DMS 273 (cell line): Measurements from ENCODE around the gene DNAH7.

Source experiments
- DNase-seq: peaks from one replicate; lab custom pipeline; 2025; ENCODE audit not compliant: unreplicated experiment; lab: John Stamatoyannopoulos, UW

The DNAH7 gene

DNA sequence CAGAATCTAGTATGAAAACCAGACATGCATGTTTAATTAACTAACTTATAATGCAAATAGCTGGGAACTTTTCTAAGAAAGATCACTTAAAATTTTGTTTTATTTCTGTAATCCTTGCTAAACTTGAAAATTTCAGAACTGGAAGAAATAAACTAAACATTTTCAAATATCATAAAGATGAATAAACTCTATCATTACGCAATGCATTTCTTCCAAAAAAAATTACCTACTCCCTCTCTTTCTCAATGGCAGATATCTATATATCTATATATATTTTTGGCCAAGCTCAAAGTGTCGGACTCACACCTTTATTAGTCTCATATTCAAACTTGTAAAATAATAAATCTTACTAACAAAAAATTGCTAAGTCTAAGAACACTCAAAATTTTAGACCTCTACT lies 253.6 kb downstream of the DNAH7 start:
- no peak for DNase-seq

DNA sequence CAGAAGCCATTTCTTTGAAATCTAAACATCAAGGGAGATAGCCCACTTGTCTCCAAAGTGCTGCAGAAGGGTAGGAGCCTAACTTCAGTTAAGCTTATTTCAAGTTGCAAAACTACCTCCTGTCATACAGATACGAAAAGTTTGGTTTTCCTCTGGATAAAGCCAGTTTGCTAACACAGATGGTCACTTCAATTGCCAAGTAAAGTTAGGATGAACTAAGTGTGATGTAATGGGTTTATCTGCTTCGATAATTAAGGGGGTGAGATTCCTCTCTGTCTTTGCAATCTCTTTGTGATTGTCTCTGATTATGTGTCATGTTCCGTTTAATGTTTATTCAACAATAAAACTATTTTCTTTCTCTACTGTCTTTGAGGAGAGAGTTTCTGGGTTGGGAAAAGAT lies 255.2 kb downstream of the DNAH7 start:
- DNase-seq, result no peak

DNA sequence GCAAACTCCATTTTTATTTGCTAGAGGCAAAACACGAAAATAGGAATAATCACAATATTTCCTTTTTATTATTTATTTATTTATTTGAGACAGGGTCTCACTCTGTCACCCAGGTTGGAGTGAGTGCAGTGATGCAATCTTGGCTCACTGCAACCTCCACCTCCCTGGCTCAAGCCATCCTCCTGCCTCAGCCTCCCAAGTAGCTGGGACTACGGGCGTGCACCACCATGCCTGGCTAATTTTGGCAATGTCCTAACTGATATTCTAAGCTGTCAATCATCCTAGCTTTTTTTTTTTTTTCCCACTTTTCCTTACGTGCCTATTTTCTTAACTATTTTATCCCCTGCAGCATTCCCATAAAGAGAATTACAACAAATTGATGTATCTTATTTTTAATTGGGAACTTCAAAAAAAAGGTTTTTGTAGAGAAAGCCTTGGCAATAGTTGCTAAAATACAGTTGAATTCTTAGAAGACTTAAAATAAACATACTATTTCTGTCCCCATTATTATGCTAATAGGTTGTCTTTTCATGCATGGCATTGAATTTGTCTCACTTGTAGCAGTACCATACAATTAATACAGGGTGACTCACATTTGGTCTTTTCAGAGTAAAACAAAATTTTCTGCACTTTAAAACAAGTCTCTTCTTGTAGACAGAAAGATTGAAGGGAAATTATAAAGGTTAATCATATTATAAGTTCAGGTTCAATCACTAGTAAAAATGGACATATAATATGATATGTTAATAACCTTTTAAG lies 258.1 kb downstream of the DNAH7 start:
- DNase-seq, result no peak

DNA sequence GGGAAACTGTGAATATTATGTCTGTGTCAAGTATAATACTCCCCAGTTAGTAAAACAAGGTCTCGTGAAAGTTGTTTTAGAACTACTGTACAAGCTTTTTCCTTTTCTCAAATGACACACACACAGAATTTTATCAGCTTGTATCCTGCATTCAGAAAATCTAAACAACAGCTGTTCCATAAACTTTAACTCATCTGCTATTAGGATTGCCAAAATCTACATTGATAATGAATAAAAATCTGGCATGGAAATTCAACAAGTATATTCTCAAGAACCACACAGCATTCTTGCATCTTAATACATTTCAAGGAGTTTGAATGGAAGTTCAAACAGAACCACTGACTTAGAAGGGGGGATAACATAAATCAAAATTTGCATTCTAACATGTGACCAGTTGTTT lies 260.4 kb downstream of the DNAH7 start:
- DNase-seq, result no peak

DNA sequence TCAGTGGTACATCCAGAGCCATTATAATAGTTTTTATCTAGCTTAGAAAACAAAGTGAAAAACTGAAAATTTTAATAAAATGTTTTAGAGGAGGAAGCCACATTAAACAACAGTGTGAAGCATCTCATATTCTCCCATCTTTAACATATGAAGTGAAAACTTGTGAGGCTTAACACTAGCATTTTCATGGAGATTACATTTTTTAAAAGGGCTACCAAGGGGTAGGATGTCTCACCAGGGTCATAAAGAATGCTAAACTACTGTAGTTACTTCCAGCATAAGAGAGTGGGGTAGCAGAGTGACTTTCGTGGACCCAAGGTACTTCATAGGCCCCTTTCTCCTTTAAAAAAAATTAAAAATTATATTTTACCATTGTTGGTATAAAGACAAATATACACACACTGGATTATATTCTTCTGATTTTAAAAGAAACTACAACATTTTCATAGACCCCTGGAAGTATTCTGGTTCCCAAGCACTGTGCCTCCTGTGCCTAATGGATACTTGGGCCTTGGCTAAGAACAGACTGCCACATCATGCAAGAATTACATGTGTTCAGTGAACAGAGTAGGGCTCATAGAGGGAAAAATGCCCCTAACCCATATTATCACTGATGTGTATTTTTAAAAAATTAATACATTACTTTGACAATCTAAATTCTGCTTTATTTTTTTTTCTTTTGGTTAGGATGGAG lies 263.2 kb downstream of the DNAH7 start:
- no peak for DNase-seq

DNA sequence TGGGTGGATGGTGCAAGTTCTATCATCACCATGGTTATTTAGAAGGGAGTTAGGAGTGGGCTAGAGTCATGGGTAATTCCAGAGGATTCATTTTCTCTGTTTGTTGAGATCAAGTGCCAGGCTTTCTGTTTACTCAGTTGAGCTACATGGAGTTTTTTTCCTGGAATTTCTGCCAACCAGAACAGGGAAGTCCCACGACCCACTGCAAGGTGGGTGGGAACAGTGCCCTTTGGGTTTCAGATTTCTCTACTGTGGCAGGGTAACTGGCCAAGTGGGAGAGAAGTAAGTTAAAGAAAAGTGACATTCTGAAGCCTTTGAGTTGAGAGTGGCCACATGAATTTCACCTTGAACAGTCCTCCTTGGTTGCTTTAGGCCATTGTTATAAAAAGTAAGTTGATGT lies 272.8 kb downstream of the DNAH7 start:
- DNase-seq, result no peak

DNA sequence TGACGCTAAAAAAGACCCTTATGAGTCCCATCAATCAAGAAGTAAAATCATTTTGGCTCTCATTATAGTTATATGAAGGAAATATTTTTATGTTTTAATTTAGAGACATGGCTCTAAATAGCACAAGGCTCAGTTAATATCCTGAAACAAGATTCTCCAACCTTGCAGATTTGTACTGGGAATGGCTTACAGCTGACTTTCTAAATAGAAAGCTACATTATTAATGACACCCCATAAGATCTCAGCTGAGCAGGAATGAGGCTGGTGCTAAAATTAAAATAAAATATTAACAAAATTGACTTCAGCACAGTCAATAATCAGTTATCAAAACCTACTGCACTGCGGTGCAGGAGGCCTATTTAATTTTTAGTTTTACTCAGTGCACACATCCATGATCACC lies 274.8 kb downstream of the DNAH7 start:
- DNase-seq, result no peak

DNA sequence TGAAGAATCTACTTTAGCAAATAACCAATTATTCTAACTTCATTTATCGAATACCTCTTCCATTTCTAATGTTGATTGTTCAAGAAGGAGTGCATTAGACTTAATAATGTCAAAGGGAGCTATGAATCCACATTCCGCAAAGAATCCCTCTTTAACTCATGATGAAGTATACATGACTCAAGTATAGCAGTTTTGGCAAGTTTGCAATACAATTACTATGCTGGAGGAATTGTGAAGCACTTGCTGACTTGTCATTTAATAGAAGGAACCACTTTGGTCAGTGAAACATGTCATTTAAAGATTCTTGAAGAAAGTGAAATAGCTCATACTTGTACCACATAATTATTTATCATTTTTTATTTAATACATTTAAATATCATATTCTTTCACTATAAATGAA lies 286.5 kb downstream of the DNAH7 start:
- no peak for DNase-seq

DNA sequence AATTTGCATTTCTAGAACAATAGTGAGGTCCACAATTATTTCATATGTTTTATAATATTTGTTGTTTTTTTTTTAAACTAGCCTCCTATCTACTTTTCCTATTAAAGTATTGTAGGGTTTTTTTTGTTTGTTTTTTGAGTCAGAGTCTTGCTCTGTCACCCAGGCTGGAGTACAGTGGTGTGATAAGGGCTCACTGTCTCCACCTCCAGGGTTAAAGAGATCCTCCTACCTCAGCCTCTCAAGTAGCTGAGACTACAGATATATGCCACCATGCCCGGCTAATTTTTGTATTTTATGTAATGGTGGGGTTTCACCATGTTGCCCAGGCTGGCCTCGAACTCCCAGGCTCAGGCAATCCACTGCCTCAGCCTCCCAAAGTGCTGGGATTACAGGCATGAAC lies 289.1 kb downstream of the DNAH7 start:
- no peak for DNase-seq

DNA sequence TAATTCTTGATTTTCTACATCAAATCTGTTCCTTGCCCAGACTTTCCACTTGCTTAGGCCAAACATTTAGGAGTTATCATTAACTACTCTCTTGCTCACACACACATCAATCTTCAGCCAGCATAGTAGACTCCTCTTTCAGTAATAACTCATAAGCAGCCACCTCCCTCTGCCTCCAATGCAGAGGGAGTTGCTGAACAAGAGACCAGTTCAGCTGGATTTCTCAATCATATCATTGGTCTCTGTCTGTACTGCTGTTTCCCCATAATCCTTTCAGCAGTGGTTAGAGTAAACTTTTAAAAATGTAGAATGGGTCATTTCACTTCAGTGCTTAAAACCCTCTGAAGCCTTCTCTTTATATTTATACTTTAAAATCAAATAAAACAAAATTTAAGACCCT lies 298.7 kb downstream of the DNAH7 start:
- DNase-seq, result no peak

DNA sequence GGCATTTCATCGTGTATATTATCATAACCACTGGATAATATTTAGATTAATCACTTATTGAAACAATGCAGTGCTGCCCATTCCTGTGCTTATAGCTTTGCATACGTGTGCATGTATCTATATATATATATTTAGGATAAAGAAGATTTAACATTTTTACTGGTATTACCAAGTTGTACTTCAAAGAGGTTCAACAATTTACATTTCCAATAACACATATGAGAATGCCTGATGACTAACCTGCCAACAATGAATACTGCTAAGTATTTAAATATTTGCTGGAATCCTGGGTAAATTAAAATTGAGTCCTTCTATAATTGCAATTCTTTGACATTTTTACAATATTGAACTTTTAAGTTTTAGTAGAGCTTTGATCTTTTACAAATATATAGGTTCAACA lies 300.2 kb downstream of the DNAH7 start:
- DNase-seq, result no peak

DNA sequence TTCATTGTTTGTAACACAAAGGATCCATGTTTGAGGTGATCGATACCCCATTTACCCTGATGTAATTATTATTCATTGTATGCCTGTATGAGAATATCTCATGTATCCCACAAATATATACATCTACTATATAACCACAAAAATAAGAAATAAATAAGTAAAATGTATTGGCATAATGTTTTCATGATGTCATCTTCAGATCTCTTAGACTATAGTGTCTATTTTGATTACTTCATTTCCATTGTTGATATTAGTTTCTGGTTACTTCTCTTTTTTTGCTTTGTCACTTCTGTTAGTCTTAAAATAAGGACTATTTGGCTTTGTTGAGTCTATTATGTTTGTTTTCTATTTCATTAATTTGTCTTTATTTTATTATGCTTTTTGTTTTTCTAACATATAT lies 301.9 kb downstream of the DNAH7 start:
- DNase-seq, result no peak

DNA sequence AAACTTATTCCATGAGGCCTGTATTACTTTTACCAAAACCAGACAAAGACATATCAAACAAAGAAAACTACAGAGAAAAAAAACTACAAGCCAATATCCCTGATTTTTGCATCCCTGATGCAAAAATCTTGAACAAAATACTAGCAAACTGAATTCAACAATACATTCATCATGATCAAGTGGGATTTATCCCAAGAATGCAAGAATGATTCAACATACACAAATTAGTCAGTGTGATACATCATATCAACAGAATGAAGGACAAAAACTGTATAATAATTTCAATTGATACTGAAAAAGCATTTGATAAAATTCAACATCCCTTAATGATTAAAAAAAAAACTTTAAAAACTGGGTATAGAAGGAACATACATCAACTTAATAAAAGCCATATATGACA lies 304.8 kb downstream of the DNAH7 start:
- DNase-seq, result no peak

DNA sequence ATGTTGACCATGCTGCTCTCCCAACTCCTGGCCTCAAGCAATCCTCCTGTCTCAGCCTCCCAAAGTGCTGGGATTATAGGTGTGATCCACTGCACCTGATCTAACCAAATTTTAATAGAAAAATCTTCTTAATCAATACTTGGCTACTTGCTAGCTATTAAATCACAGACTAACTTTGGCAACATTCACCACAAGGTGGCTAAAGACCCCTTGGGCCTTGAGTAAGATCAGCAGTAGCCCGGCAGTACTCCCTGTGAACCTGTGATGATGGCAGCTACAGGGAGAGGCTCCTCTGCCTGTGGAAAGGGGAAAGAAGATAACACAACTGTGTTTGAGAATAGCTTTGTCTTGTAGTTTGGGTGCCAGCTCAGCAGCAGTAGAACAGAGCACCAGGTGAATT lies 308.8 kb downstream of the DNAH7 start:
- DNase-seq, result no peak

DNA sequence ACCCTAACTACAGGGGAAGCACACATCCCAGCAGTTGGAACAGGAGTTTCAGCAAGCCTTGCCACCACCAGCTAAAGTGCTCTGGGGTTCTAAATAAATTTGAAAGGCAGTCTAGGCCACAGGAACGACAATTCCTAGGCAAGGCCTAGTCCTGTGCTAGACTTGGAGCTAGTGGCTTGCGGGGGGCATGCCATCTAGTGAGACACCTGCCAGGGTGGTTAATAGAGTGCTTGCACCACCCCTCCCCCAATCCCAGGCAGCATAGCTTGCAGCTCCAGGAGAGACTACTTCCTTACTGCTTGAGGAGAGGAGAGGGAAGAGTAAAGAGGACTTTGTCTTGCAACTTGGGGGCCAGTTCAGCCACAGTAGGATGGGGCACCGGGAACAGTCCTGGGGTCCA lies 309.8 kb downstream of the DNAH7 start:
- DNase-seq, result no peak

DNA sequence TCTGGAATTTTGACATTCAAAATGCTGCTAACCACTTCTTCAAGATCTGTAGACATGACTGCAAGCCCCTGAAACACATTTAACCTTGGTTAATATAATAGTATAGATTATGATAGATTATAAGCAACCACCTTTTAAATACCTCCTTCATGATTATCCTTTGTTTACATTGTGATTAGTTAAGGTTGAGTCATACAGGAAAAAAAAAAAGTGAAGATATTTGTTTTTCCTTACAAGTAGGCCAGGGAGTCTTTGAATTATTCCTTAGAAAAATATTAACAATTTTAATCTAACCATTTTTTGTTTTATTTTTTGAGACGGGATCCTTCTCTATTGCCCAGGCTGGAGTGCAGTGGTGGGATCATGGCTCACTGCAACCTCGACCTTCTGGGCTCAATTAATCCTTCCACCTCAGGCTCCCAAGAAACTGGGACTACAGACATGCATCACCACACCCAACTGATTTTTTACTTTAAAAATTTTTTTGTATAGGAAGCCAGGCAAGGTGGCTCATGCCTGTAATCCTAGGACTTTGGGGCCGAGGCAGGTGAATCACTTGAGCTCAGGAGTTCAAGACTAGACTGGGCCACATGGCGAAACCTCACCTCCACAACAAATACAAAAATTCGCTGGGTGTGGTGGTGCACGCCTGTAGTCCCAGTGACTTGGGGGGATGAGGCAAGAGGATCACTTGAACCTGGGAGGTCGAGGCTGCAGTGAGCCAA lies 312.3 kb downstream of the DNAH7 start:
- DNase-seq, result no peak

DNA sequence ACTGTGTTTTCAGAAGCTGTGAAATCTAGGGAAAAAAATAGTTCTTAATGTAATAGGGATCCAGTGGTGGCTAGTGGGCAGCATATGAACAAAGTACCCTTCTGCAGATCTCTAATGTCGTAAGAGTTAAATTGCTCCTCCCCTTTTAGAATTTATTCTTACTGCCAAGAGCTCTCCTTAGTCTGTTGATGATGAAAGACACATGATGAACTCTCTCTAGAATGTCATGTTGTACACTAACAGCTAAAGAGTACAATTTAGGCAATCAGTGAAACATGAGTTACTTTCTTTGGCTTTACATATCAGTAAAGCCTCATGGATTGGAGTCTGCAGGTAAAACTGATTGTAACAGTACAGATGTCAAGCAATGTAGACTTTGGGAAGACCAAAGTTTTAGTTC lies 327.4 kb downstream of the DNAH7 start:
- DNase-seq, result no peak

DNA sequence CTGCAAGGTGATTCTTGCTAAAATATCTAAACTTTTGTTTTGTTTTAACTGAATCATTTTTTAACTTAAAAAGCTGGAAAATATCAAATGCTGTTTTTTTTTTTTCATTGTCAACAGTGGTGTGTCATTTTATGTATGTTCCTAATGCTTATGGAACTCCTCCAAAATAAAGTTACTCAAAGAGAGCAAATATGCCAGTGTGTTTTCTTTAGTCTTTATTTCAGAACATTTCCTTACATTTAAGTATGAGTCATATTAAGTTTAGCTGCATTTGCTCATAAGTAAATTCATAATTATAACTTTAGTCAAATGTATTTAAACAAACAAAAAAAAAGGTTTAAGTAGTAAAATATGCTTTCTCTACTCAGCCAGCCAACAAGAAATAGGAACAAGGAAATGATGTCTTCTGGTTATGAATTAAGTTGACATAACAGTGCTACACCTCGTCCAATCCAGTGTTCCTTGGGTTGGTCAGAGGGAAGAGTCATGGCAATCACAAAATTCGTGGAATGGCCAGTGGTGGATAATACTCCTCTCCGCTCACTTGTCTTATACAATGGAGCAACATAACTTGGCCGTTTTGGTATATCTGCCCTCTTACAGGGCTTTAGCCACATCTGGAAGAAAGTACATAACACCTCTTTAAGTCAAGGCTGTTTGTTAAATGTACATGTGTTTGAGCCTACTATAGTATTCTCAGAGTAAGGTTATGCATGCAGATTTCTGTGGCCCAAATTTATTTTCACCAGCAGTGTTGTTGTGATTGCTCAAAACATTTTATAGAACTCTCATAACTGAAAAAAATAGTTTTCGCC lies 330.9 kb downstream of the DNAH7 start:
- DNase-seq, result no peak

DNA sequence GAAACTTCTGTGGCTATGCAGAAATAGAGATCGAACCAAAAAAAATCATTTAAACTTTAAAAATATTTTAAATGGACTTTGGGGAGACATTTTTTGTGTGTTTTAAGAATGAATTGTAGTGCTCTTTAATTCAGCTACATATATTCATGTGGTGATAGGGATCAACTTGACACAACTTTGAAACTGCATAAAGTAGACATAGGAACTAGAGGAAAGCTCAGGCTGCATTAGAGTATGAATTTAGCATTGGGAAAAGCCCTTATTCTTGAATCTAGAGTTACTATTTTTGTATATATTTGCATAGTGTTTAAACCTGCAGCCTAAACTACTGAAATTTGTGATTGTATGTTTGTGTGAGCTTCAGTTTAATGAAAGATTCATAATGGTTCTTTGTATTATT lies 333.3 kb downstream of the DNAH7 start:
- DNase-seq, result no peak

DNA sequence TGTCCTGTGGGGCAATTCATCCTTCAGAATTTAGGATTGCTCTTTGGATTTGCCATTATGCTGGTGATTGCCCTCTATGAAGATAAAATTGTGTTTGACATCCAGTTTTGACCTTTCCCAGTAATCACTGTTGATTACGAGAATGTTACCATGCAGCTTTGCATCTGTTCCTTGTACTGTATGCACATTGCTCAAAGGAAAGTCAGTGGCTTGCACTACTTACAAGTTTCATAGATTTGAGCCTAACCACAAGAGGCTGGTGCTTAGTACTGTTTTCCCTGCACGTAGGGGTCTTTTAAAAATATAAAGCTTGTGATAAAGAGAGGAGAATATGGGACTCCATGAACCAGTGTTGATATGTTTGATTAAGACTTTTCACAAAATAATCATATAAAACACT lies 333.7 kb downstream of the DNAH7 start:
- no peak for DNase-seq

DNA sequence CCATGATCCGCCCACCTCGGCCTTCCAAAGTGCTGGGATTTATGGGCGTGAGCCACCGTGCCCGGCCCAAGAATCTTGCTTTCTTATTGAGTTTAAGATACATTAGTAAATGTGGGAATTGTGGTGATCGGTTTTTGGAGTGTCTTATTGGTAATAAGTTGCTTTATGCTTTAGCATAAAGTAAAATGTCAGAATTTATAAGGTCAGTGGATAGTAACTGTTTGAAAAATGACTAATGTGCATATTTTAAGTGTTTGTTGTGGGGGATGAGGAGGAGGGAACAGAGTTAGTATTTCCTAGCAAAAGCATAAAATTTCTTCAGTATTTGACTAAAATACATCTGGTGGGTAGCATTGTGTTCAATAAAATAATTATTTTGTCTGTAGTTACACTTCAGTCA lies 334.2 kb downstream of the DNAH7 start:
- DNase-seq, result no peak
